SK-N-SH (cell line): ENCODE measurements around the gene DOK3. TPM values are rescaled to one million over a fixed set of nuclear protein-coding genes. Genes with fewer than 3 reads are reported as not detected.

Experiments
- CTCF ChIA-PET: fragments of 300-600, 350-600 bp; formaldehyde crosslinking; extraction: SDS; loops from one replicate; lab custom pipeline; 2021; lab: Yijun Ruan, JAX
- POLR2A ChIA-PET: fragments of 350-600 bp; sonication (Branson Sonifier 250); formaldehyde crosslinking; extraction: SDS; loops from one replicate; lab custom pipeline; 2020; ENCODE audit warnings: antibody characterized with exemption, inconsistent platforms; lab: Yijun Ruan, JAX
- DNase-seq: peaks from one replicate; pipeline ENCODE4 v3.0.0; 2012
- H2AFZ ChIP-seq: fragments of 200-600 bp; sonication (generic); 2 replicates; pipeline ENCODE4 v1.8.1; 2016; ENCODE audit warnings: antibody characterized with exemption, mild to moderate bottlenecking, low read depth
- H3F3A ChIP-seq: fragments of 200-600 bp; sonication (generic); replicated peaks from 2 replicates; pipeline ENCODE3; 2016; ENCODE audit warnings: antibody characterized with exemption, mild to moderate bottlenecking; ENCODE audit not compliant: insufficient read depth
- H3K27ac ChIP-seq, 2 experiments: fragments of 200-500 bp in 1 of 2; fragments of 200-600 bp in 1 of 2; sonication (Bioruptor generic) in 1 of 2; sonication (generic), shearing (Covaris generic) in 1 of 2; 2 replicates each; pipeline versions ENCODE4 v1.5.1 to v1.6.1; 2014 to 2016; ENCODE audit warnings: low read depth in 2 of 2, inconsistent platforms in 1 of 2, low read length in 1 of 2, mild to moderate bottlenecking in 1 of 2, mixed read lengths in 1 of 2
- H3K27me3 ChIP-seq: fragments of 200-600 bp; sonication (generic), shearing (Covaris generic); 2 replicates; pipeline ENCODE4 v1.6.1; 2016; ENCODE audit warnings: mixed run types; ENCODE audit not compliant: insufficient read depth
- H3K36me3 ChIP-seq, 2 experiments: fragments of 200-500 bp in 1 of 2; fragments of 200-600 bp in 1 of 2; sonication (Bioruptor generic) in 1 of 2; sonication (generic) in 1 of 2; replicated peaks in 1 of 2; 2 replicates each; pipeline versions ENCODE3 to v1.5.1; 2014 to 2016; ENCODE audit warnings: low read length in 1 of 2, mild to moderate bottlenecking in 1 of 2; ENCODE audit not compliant: insufficient read depth in 2 of 2, control insufficient read depth in 1 of 2
- H3K4me1 ChIP-seq, 2 experiments: fragments of 200-500 bp in 1 of 2; fragments of 200-600 bp in 1 of 2; sonication (Bioruptor generic) in 1 of 2; sonication (generic), shearing (Covaris generic) in 1 of 2; 2 replicates each; pipeline versions ENCODE4 v1.5.1 to v1.6.1; 2014 to 2016; ENCODE audit warnings: low read depth in 1 of 2, low read length in 1 of 2, mixed run types in 1 of 2; ENCODE audit not compliant: insufficient read depth in 2 of 2, control insufficient read depth in 1 of 2
- H3K4me2 ChIP-seq: fragments of 200-600 bp; sonication (generic), shearing (Covaris generic); 2 replicates; pipeline ENCODE4 v1.6.1; 2017; ENCODE audit warnings: mixed run types
- H3K4me3 ChIP-seq, 2 experiments: fragments of 200-500 bp in 1 of 2; fragments of 200-600 bp in 1 of 2; sonication (Bioruptor generic) in 1 of 2; sonication (generic), shearing (Covaris generic) in 1 of 2; 2 replicates each; pipeline versions ENCODE4 v1.5.1 to v1.8.1; 2014 to 2016; ENCODE audit warnings: low read depth in 2 of 2, inconsistent platforms in 1 of 2, low read length in 1 of 2, mild to moderate bottlenecking in 1 of 2, mixed read lengths in 1 of 2, moderate library complexity in 1 of 2
- H3K79me2 ChIP-seq: fragments of 200-600 bp; sonication (generic); 2 replicates; pipeline ENCODE4 v1.8.1; 2017; ENCODE audit warnings: mild to moderate bottlenecking; ENCODE audit not compliant: insufficient read depth
- H3K9ac ChIP-seq: fragments of 200-600 bp; sonication (generic); 2 replicates; pipeline ENCODE4 v1.6.1; 2017; ENCODE audit warnings: mixed run types
- H3K9me2 ChIP-seq: fragments of 200-600 bp; sonication (generic); 2 replicates; pipeline ENCODE4 v1.6.1; 2017; ENCODE audit warnings: mixed run types
- H3K9me3 ChIP-seq: fragments of 200-600 bp; sonication (generic); 2 replicates; pipeline ENCODE4 v1.6.1; 2017; ENCODE audit warnings: mixed run types, mild to moderate bottlenecking, moderate library complexity
- H4K20me1 ChIP-seq: fragments of 200-600 bp; sonication (generic); 2 replicates; pipeline ENCODE4 v1.6.1; 2017; ENCODE audit warnings: mild to moderate bottlenecking, mixed run types; ENCODE audit not compliant: insufficient read depth
- ELF1 ChIP-seq: IDR thresholded peaks from 2 replicates; pipeline ENCODE4 v1.4.0; 2012
- EP300 ChIP-seq, 2 experiments: IDR thresholded peaks; 2 replicates each; pipeline versions ENCODE4 v1.4.0 to v1.6.1; 2012; ENCODE audit warnings: borderline replicate concordance in 1 of 2, low read depth in 1 of 2, low read length in 1 of 2
- FOXM1 ChIP-seq: IDR thresholded peaks from 2 replicates; pipeline ENCODE4 v1.4.0; 2012; ENCODE audit warnings: low read depth, mild to moderate bottlenecking
- GABPA ChIP-seq: IDR thresholded peaks from 2 replicates; pipeline ENCODE4 v1.4.0; 2012; ENCODE audit warnings: low read depth, mild to moderate bottlenecking
- GATA2 ChIP-seq: sonication (generic); formaldehyde crosslinking; IDR thresholded peaks from 2 replicates; pipeline ENCODE4 v1.5.0; 2020; ENCODE audit warnings: mild to moderate bottlenecking, missing genetic modification reagents
- MEF2A ChIP-seq: IDR thresholded peaks from 2 replicates; pipeline ENCODE4 v1.4.0; 2012; ENCODE audit warnings: low read depth, borderline replicate concordance
- NFIC ChIP-seq: IDR thresholded peaks from 2 replicates; pipeline ENCODE4 v1.4.0; 2012; ENCODE audit warnings: borderline replicate concordance
- RAD21 ChIP-seq: IDR thresholded peaks from 2 replicates; pipeline ENCODE4 v1.6.1; 2012; ENCODE audit warnings: mild to moderate bottlenecking, low read length
- RCOR1 ChIP-seq: fragments of 150-350 bp; IDR thresholded peaks from 2 replicates; pipeline ENCODE4 v1.6.1; 2017; ENCODE audit warnings: antibody characterized with exemption, low read length
- SIN3A ChIP-seq: IDR thresholded peaks from 2 replicates; pipeline ENCODE4 v1.6.1; 2012; ENCODE audit warnings: low read depth, mild to moderate bottlenecking, low read length, moderate library complexity, borderline replicate concordance
- SMC3 ChIP-seq: IDR thresholded peaks from 2 replicates; pipeline ENCODE4 v1.6.1; 2012; ENCODE audit warnings: low read depth, low read length, improper control_type of control experiment
- TCF12 ChIP-seq: IDR thresholded peaks from 2 replicates; pipeline ENCODE4 v1.4.0; 2012
- TEAD4 ChIP-seq: IDR thresholded peaks from 2 replicates; pipeline ENCODE4 v1.4.0; 2012; ENCODE audit warnings: mild to moderate bottlenecking, borderline replicate concordance; ENCODE audit not compliant: insufficient read depth
- WGBS: methylation state at CpG from one replicate; pipeline ENCODE4 v1.1.6; 2017; ENCODE audit warnings: low lambda C conversion rate; 5-methylcytosine and 5-hydroxymethylcytosine counted together
- polyA plus RNA-seq, 3 experiments: library from polyadenylated mRNA; depleted of rRNA; stranded (reverse); fragments of >200 nt; gene quantifications; 2 replicates each; pipeline ENCODE4 v1.2.3, GENCODE V29; 2012
- TF ChIP-seq, protein P1 (sequence below): IDR thresholded peaks from 2 replicates; pipeline ENCODE4; 2012
- TF ChIP-seq, protein P2 (sequence below): IDR thresholded peaks from 2 replicates; pipeline ENCODE4 v1.4.0; 2012; ENCODE audit warnings: low read depth
- TF ChIP-seq, protein P3 (sequence below): IDR thresholded peaks from 2 replicates; pipeline ENCODE4 v1.4.0; 2012; ENCODE audit warnings: low read depth, borderline replicate concordance

The DOK3 gene
- polyA plus RNA-seq, 1 of the 3 experiments (the other 2 are of a cell fraction), result 2.2 TPM

DNA sequence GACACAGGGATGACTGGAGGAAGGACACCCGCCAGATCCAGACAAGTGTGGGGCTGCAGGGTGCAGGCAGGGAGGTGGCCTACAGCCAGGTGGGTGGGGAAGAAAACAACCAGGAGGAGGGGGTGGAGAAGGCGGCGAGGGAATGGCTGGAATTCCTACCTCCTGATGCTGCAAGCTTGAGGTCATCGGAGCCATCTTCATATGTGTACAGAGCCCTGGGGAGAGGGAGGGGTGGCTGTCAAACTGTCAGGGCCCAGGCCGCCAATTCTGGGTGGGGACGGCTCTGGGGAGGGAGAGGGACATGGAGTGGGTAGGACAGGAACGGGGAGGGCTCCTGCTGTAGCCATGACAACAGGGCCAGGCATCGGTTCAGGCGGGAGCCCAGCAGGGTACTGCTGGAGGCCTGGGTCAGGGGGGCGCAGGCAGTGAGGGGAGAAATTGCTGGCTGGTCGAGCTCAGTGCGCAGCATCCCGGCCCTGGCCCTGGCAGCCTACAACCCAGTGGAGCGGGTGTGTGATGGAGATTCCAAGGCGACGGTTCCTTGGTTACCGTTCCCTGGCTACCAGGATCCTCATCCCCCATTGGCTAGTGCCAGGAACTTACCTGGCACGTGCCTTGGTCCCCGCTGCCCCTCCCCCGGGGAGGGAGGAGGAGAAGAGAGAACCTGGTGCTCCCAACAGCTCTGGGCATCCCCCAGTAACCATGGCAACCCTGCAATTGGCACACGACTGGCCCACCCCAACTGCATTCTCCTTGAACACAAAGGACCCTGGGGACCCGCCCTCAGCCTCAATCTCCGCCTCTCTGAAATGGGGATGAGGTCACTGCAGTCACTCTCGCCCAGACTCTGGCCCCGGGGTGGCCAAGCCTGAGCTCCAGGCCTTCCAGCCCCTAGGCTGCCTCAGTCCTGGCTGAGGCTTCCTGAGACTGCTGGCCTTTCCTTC lies 40.7 kb downstream of the DOK3 start:
- H3K79me2 ChIP-seq, result peaks cover 67% of the 10 kb centered on the region
- no peak overlapping the region for H3K4me3 ChIP-seq
- peak overlapping the region; percentile 100 for H3K4me2 ChIP-seq
- WGBS, result 76% methylated on average over 12 of the region's 25 CpGs
- CTCF ChIA-PET, result interaction anchor here (1.1 to 20.3 kb wide), 6 partner anchors 13 to 78 kb away, joined by 3 to 215 read pairs (median 22); partner anchors contain the start of gene PDLIM7
- H3K27me3 ChIP-seq, result no peaks in the 10 kb centered on the region
- POLR2A ChIA-PET, result interaction anchor here (0.8 to 4.6 kb wide), 3 partner anchors 9 to 27 kb away, joined by 3 to 43 read pairs (median 11); partner anchors contain the start of gene PDLIM7
- peak; percentile 55 for DNase-seq
- peaks cover 36 to 49% of the 10 kb centered on the region in 2 experiments for H3K36me3 ChIP-seq
- peaks cover 15% of the 10 kb centered on the region for H3F3A ChIP-seq
- H3K9me3 ChIP-seq, result no peaks in the 10 kb centered on the region
- TF ChIP-seq GABPA (no peak), EP300 (IDR thresholded peaks at IDR 0.05; ENCODE audit: borderline replicate concordance in 1 of 2, low read depth in 1 of 2, low read length in 1 of 2) (no peak), TEAD4 (no peak), RAD21 (no peak), GATA2 (CRISPR knock-in tag) (no peak), SMC3 (no peak), NFIC (no peak), FOXM1 (no peak), MEF2A (no peak), RCOR1 (no peak), TCF12 (no peak), ELF1 (no peak)
- TF ChIP-seq, protein P1, sequence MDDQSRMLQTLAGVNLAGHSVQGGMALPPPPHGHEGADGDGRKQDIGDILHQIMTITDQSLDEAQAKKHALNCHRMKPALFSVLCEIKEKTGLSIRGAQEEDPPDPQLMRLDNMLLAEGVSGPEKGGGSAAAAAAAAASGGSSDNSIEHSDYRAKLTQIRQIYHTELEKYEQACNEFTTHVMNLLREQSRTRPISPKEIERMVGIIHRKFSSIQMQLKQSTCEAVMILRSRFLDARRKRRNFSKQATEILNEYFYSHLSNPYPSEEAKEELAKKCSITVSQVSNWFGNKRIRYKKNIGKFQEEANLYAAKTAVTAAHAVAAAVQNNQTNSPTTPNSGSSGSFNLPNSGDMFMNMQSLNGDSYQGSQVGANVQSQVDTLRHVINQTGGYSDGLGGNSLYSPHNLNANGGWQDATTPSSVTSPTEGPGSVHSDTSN, result no peak
- peaks cover 35 to 38% of the 10 kb centered on the region in 2 experiments; a peak in 3 of 4 replicates for H3K4me1 ChIP-seq
- H3K9ac ChIP-seq, result peak overlapping the region; percentile 46; the same call in 1 of the 2 replicates
- H4K20me1 ChIP-seq, result peaks cover 61% of the 10 kb centered on the region
- no peak overlapping the region for H2AFZ ChIP-seq
- H3K27ac ChIP-seq, result peak overlapping the region; percentile 31 to 38; a peak in 2 of 4 replicates
- H3K9me2 ChIP-seq, result no peaks in the 10 kb centered on the region

DNA sequence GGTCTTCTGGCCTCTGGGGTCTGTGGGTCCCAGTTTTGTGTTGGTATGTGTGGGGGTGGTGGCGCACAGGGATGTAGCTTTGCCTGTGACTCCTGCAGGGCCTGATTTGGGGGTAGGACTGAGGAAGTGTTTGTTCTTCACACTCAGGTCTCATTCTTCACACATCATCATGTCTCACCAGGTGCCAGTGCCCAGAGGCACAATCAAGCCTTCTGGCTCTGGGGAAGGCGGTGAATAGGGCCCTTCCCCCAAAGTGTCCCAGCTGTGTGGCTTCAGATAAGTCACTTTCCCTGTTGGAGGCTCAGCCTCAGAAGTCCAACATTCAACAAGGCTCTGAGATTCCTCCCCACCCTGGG lies 41.3 kb downstream of the DOK3 start:
- H3K36me3 ChIP-seq, result peaks cover 41 to 54% of the 10 kb centered on the region in 2 experiments
- no peaks in the 10 kb centered on the region for H3K27me3 ChIP-seq
- peaks cover 35 to 36% of the 10 kb centered on the region in 2 experiments; a peak in 3 of 4 replicates for H3K4me1 ChIP-seq
- 100% methylated on average over 2 of the region's 2 CpGs for WGBS
- H4K20me1 ChIP-seq, result peaks cover 61% of the 10 kb centered on the region
- H3K27ac ChIP-seq, result no peak overlapping the region; a peak in 1 of 4 replicates
- H3K9me2 ChIP-seq, result no peaks in the 10 kb centered on the region
- TF ChIP-seq, protein P2, sequence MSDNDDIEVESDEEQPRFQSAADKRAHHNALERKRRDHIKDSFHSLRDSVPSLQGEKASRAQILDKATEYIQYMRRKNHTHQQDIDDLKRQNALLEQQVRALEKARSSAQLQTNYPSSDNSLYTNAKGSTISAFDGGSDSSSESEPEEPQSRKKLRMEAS, result no peak
- TF ChIP-seq MEF2A (no peak), SIN3A (no peak), TEAD4 (no peak)
- TF ChIP-seq, protein P3, sequence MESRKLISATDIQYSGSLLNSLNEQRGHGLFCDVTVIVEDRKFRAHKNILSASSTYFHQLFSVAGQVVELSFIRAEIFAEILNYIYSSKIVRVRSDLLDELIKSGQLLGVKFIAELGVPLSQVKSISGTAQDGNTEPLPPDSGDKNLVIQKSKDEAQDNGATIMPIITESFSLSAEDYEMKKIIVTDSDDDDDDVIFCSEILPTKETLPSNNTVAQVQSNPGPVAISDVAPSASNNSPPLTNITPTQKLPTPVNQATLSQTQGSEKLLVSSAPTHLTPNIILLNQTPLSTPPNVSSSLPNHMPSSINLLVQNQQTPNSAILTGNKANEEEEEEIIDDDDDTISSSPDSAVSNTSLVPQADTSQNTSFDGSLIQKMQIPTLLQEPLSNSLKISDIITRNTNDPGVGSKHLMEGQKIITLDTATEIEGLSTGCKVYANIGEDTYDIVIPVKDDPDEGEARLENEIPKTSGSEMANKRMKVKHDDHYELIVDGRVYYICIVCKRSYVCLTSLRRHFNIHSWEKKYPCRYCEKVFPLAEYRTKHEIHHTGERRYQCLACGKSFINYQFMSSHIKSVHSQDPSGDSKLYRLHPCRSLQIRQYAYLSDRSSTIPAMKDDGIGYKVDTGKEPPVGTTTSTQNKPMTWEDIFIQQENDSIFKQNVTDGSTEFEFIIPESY, result no peak
- no peak for DNase-seq
- no peaks in the 10 kb centered on the region for H3K9me3 ChIP-seq
- H3K9ac ChIP-seq, result no peak overlapping the region
- ChIA-PET CTCF (interaction anchor here (1.9 to 20.3 kb wide), 3 partner anchors 12 to 78 kb away, joined by 8 to 215 read pairs (median 201); partner anchors contain the start of gene PDLIM7), POLR2A (interaction anchor here (0.7 to 3.0 kb wide), 2 partner anchors 9 to 22 kb away, joined by 3 to 11 read pairs; no protein-coding TSS in a partner anchor)
- no peak overlapping the region; the same call in 1 of the 2 replicates for H3K4me2 ChIP-seq
- no peak overlapping the region for H3K4me3 ChIP-seq
- peaks cover 21% of the 10 kb centered on the region for H3F3A ChIP-seq
- peaks cover 71% of the 10 kb centered on the region for H3K79me2 ChIP-seq
- H2AFZ ChIP-seq, result no peak overlapping the region
